Liver (tissue), 9 donors: Measurements from ENCODE around the gene OLFML3. TPM values are rescaled to one million over a fixed set of nuclear protein-coding genes. Genes with fewer than 3 reads are reported as not detected.

Experiments
- DNase-seq: peaks from one replicate; pipeline ENCODE4 v3.0.0-alpha.2; 2017; ENCODE audit warnings: low spot score
- H3K27ac ChIP-seq, 2 donors: one replicate each; pipeline ENCODE4 v1.7.0; 2013; ENCODE audit warnings: inconsistent platforms in 2 of 2, low read length in 2 of 2, control low read depth in 1 of 2, low read depth in 1 of 2, mild to moderate bottlenecking in 1 of 2
- H3K27me3 ChIP-seq, 4 donors: one replicate each; pipeline versions ENCODE4 v1.6.1 to v1.7.0; 2013; ENCODE audit warnings: low read length in 3 of 4, inconsistent platforms in 1 of 4, mild to moderate bottlenecking in 1 of 4, moderate library complexity in 1 of 4; ENCODE audit not compliant: control insufficient read depth in 4 of 4, insufficient read depth in 4 of 4
- H3K36me3 ChIP-seq, 4 donors: one replicate each; pipeline versions ENCODE4 v1.6.1 to v1.7.0; 2013; ENCODE audit warnings: low read length in 3 of 4, mild to moderate bottlenecking in 3 of 4, low read depth in 1 of 4, moderate library complexity in 1 of 4; ENCODE audit not compliant: control insufficient read depth in 4 of 4, insufficient read depth in 3 of 4
- H3K4me1 ChIP-seq, 4 donors: one replicate each; pipeline versions ENCODE4 v1.6.1 to v1.7.0; 2013; ENCODE audit warnings: low read length in 3 of 4, mild to moderate bottlenecking in 3 of 4, moderate library complexity in 1 of 4; ENCODE audit not compliant: control insufficient read depth in 4 of 4, insufficient read depth in 4 of 4
- H3K4me3 ChIP-seq, 3 donors: one replicate each; pipeline versions ENCODE4 v1.6.1 to v1.7.0; 2013; ENCODE audit warnings: low read length in 3 of 3, control low read depth in 1 of 3, low read depth in 1 of 3, mild to moderate bottlenecking in 1 of 3
- H3K9ac ChIP-seq, 2 donors: one replicate each; pipeline ENCODE4 v1.7.0; 2013; ENCODE audit warnings: low read length in 2 of 2, mild to moderate bottlenecking in 2 of 2, moderate library complexity in 2 of 2, control low read depth in 1 of 2, low read depth in 1 of 2
- H3K9me3 ChIP-seq, 4 donors: one replicate each; pipeline versions ENCODE4 v1.6.1 to v1.7.0; 2013; ENCODE audit warnings: low read length in 3 of 4; ENCODE audit not compliant: control insufficient read depth in 4 of 4
- CTCF ChIP-seq: fragments of 150-350 bp; IDR thresholded peaks from 2 replicates; pipeline ENCODE4 v1.5.1; 2017; ENCODE audit warnings: improper control_type of control experiment, low read depth, low read length; ENCODE audit not compliant: missing input control
- EGR1 ChIP-seq, 2 donors: IDR thresholded peaks; 2 replicates each; pipeline ENCODE4 v1.6.1; 2016 to 2018; ENCODE audit warnings: antibody characterized with exemption in 2 of 2, low read depth in 2 of 2
- FOXA1 ChIP-seq: IDR thresholded peaks from 2 replicates; pipeline ENCODE4 v1.6.1; 2016; ENCODE audit warnings: antibody characterized with exemption
- FOXA2 ChIP-seq: IDR thresholded peaks from 2 replicates; pipeline ENCODE4 v1.6.1; 2016; ENCODE audit warnings: antibody characterized with exemption
- GABPA ChIP-seq, 2 donors: IDR thresholded peaks in 1 of 2; conservative IDR thresholded peaks in 1 of 2; 2 replicates each; pipeline ENCODE4 v1.6.1; 2016; ENCODE audit warnings: antibody characterized with exemption in 2 of 2, mild to moderate bottlenecking in 1 of 2, moderate library complexity in 1 of 2
- HNF4A ChIP-seq, 2 donors: conservative IDR thresholded peaks; 2 replicates each; pipeline ENCODE4 v1.6.1; 2016; ENCODE audit warnings: antibody characterized with exemption in 2 of 2, mild to moderate bottlenecking in 2 of 2
- HNF4G ChIP-seq: IDR thresholded peaks from 2 replicates; pipeline ENCODE4 v1.6.1; 2016; ENCODE audit warnings: antibody characterized with exemption
- JUND ChIP-seq, 2 donors: IDR thresholded peaks; 2 replicates each; pipeline ENCODE4 v1.6.1; 2016; ENCODE audit warnings: antibody characterized with exemption in 2 of 2
- MAX ChIP-seq: IDR thresholded peaks from 2 replicates; pipeline ENCODE4 v1.6.1; 2016; ENCODE audit warnings: antibody characterized with exemption
- NR2F2 ChIP-seq: IDR thresholded peaks from 2 replicates; pipeline ENCODE4 v1.6.1; 2016; ENCODE audit warnings: antibody characterized with exemption
- RAD21 ChIP-seq, 2 donors: IDR thresholded peaks; 2 replicates each; pipeline ENCODE4 v1.6.1; 2016; ENCODE audit warnings: antibody characterized with exemption in 2 of 2, mild to moderate bottlenecking in 2 of 2
- RXRA ChIP-seq, 2 donors: IDR thresholded peaks; 2 replicates each; pipeline ENCODE4 v1.6.1; 2017 to 2018; ENCODE audit warnings: antibody characterized with exemption in 2 of 2, mild to moderate bottlenecking in 1 of 2
- SP1 ChIP-seq: IDR thresholded peaks from 2 replicates; pipeline ENCODE4 v1.6.1; 2018; ENCODE audit warnings: antibody characterized with exemption, mild to moderate bottlenecking
- TAF1 ChIP-seq: conservative IDR thresholded peaks from 2 replicates; pipeline ENCODE4 v1.6.1; 2016; ENCODE audit warnings: antibody characterized with exemption, mild to moderate bottlenecking
- YY1 ChIP-seq: IDR thresholded peaks from 2 replicates; pipeline ENCODE4 v1.6.1; 2016; ENCODE audit warnings: antibody characterized with exemption, mild to moderate bottlenecking
- ZBTB33 ChIP-seq: IDR thresholded peaks from 2 replicates; pipeline ENCODE4 v1.6.1; 2016; ENCODE audit warnings: antibody characterized with exemption
- WGBS: extraction: QIAGEN DNeasy Blood & Tissue Kit; methylation state at CpG from one replicate; pipeline ENCODE4 v1.1.7; 2013; 5-methylcytosine and 5-hydroxymethylcytosine counted together
- polyA plus RNA-seq, 2 donors: library from polyadenylated mRNA; stranded (reverse) in 1 of 2; unstranded in 1 of 2; fragments of 200-250 nt in 1 of 2; fragments of >200 nt in 1 of 2; fragmentation: Nextera tagmentation in 1 of 2; extraction: Ambion mirVana in 1 of 2; gene quantifications; one replicate each; pipeline versions ENCODE4 v1.2.1 to v1.2.3, GENCODE V29; 2013 to 2015
- total RNA-seq, 2 donors: library from RNA; depleted of rRNA; stranded (reverse); fragments of >200 nt; gene quantifications; one replicate each; pipeline ENCODE4 v1.2.3, GENCODE V29; 2014
- TF ChIP-seq, protein P1 (sequence below): IDR thresholded peaks from 2 replicates; pipeline ENCODE4 v1.6.1; 2016; ENCODE audit warnings: antibody characterized with exemption, mild to moderate bottlenecking
- TF ChIP-seq, protein P2 (sequence below): IDR thresholded peaks from 2 replicates; pipeline ENCODE4 v1.6.1; 2016; ENCODE audit warnings: antibody characterized with exemption
- donor health status: healthy.
- donor health status: healthy.
- donor health status: healthy.
- donor health status: healthy.
- donor health status: healthy.

OLFML3 gene
- total and polyA plus RNA-seq, 4 donors, result 8.3 to 16.7 (median 12.2) TPM

DNA sequence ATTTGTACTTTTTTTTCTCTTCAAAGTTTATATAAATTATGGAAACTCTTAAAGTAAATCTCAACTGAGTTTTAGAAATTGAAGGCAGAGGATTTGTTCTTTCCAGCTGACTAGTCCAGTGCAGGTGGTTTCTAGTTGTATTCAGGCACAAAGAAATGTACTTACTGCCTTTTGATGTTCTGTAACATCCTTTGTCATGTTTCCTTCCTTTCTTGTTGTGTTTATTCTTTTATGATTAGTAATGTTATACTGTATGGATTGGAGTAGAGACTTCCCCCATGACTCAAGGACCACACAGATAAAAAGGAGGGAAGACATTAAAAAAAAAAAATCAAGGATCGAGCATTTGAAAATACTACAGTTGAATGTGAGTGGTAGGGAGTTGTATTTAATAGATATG lies 42.1 kb upstream of the OLFML3 start:
- peaks cover 9 to 35% (median 29%) of the 10 kb centered on the region in 4 donors for H3K4me1 ChIP-seq
- DNase-seq, result no peak
- TF ChIP-seq NR2F2 (no peak), MAX (no peak), JUND (IDR thresholded peaks at IDR 0.05) (no peak), ZBTB33 (no peak), RXRA (IDR thresholded peaks at IDR 0.05) (no peak), FOXA2 (no peak), FOXA1 (no peak), TAF1 (no peak), YY1 (no peak), SP1 (no peak), RAD21 (IDR thresholded peaks at IDR 0.05) (no peak), HNF4G (no peak), CTCF (no peak), EGR1 (IDR thresholded peaks at IDR 0.05; ENCODE audit: low read depth in 2 of 2) (no peak), HNF4A (conservative IDR thresholded peaks at IDR 0.05) (no peak), GABPA (IDR thresholded peaks at IDR 0.05 in 1 of 2, conservative IDR thresholded peaks at IDR 0.05 in 1 of 2) (no peak)
- TF ChIP-seq, protein P1, sequence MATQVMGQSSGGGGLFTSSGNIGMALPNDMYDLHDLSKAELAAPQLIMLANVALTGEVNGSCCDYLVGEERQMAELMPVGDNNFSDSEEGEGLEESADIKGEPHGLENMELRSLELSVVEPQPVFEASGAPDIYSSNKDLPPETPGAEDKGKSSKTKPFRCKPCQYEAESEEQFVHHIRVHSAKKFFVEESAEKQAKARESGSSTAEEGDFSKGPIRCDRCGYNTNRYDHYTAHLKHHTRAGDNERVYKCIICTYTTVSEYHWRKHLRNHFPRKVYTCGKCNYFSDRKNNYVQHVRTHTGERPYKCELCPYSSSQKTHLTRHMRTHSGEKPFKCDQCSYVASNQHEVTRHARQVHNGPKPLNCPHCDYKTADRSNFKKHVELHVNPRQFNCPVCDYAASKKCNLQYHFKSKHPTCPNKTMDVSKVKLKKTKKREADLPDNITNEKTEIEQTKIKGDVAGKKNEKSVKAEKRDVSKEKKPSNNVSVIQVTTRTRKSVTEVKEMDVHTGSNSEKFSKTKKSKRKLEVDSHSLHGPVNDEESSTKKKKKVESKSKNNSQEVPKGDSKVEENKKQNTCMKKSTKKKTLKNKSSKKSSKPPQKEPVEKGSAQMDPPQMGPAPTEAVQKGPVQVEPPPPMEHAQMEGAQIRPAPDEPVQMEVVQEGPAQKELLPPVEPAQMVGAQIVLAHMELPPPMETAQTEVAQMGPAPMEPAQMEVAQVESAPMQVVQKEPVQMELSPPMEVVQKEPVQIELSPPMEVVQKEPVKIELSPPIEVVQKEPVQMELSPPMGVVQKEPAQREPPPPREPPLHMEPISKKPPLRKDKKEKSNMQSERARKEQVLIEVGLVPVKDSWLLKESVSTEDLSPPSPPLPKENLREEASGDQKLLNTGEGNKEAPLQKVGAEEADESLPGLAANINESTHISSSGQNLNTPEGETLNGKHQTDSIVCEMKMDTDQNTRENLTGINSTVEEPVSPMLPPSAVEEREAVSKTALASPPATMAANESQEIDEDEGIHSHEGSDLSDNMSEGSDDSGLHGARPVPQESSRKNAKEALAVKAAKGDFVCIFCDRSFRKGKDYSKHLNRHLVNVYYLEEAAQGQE, result no peak
- TF ChIP-seq, protein P2, sequence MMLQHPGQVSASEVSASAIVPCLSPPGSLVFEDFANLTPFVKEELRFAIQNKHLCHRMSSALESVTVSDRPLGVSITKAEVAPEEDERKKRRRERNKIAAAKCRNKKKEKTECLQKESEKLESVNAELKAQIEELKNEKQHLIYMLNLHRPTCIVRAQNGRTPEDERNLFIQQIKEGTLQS, result no peak
- no peaks in the 10 kb centered on the region for H3K27me3 ChIP-seq
- no peak overlapping the region for H3K4me3 ChIP-seq
- peaks cover 0 to 9% (median 2%) of the 10 kb centered on the region in 4 donors for H3K36me3 ChIP-seq
- no peak overlapping the region for H3K9ac ChIP-seq
- no peak overlapping the region for H3K27ac ChIP-seq
- no peaks in the 10 kb centered on the region for H3K9me3 ChIP-seq
- 84% methylated on average over 1 of the region's 1 CpG for WGBS
